ENCODE data around the gene NKD1.

NKD1 gene

GRCh38 chr16:50632927-50633800 lies 85.0 kb downstream of the NKD1 start:
- no peak for DNase-seq

- DNase-seq, result no peak
Measured at GRCh38 chr16:50634090-50634489, 85.9 kb downstream of the NKD1 start.

GRCh38 chr16:50634947-50635346 lies 86.8 kb downstream of the NKD1 start:
- no peak for DNase-seq

GRCh38 chr16:50635505-50636392 lies 87.6 kb downstream of the NKD1 start:
- peak; percentile 46 to 52 for DNase-seq

- no peak for DNase-seq
Measured at GRCh38 chr16:50636753-50637374, 88.7 kb downstream of the NKD1 start.

- DNase-seq, result no peak
Measured at GRCh38 chr16:50637716-50638602, 89.8 kb downstream of the NKD1 start.

- no peak for DNase-seq
Measured at GRCh38 chr16:50638816-50639670, 90.8 kb downstream of the NKD1 start.

- no peak for DNase-seq
Measured at GRCh38 chr16:50640391-50640790, 92.2 kb downstream of the NKD1 start.

GRCh38 chr16:50640919-50641817 lies 93.0 kb downstream of the NKD1 start:
- no peak for DNase-seq

GRCh38 chr16:50641818-50642187 lies 93.6 kb downstream of the NKD1 start:
- no peak for DNase-seq

GRCh38 chr16:50642349-50642748 lies 94.2 kb downstream of the NKD1 start:
- DNase-seq, result no peak

- DNase-seq, result no peak
Measured at GRCh38 chr16:50643192-50643591, 95.0 kb downstream of the NKD1 start.

GRCh38 chr16:50644245-50644644 lies 96.0 kb downstream of the NKD1 start:
- DNase-seq, result no peak

GRCh38 chr16:50644729-50645128 lies 96.5 kb downstream of the NKD1 start:
- peak; percentile 39 to 55 for DNase-seq

GRCh38 chr16:50645563-50646220 lies 97.5 kb downstream of the NKD1 start:
- no peak for DNase-seq

GRCh38 chr16:50646345-50646744 lies 98.1 kb downstream of the NKD1 start:
- no peak for DNase-seq

- no peak for DNase-seq
Measured at GRCh38 chr16:50651835-50652438, 103.7 kb downstream of the NKD1 start.

GRCh38 chr16:50652836-50653425 lies 104.7 kb downstream of the NKD1 start:
- no peak for DNase-seq
